Stimulated activated CD8-positive, alpha-beta memory T cell treated with anti-CD3 and anti-CD28 coated beads, Interleukin-7, amount 100 ng/mL, for 1 hour (primary cell): ENCODE measurements around the gene OPRL1.

ENCODE experiments used
- DNase-seq, 2 donors: peaks; one replicate each; pipeline ENCODE4 v3.0.0-alpha.2; 2020; ENCODE audit warnings: low read depth in 2 of 2

OPRL1 gene

DNA sequence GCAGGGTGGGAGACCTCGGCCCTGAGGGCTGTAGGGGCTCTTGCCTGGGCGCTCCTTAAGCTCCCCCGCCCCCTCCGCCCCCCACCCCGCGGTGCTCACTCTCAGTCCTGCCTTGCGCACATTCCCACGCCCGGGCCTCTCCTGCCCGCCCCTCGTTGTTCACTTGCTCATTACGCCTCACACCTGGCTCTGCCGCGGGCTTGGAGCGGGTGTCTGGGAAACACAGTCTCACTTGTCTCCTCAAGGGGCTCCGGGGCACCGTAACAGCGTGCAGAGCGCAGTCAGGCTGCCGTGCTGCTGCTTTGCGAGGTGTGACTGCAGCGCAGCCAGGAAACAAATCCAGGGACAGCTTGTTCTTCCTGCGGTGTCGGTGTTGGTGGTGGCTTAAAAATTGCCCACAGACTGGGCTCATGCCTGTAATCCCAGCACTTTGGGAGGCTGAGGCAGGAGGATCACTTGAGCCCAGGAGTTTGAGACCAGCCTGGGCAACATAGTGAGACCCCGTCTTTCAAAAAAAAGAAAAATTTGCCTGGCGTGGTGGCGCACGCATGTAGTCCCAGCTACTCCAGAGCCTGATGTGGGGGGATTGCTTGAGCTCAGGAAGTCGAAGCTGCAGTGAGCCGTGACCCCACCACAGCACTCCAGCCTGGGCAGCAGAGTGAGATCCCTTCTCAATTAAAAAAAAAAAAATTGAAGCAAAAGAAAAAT lies 22.9 kb downstream of the OPRL1 start:
- DNase-seq, result no peak

GRCh38 chr20:64103871-64104666 lies 24.2 kb downstream of the OPRL1 start:
- no peak for DNase-seq

DNA sequence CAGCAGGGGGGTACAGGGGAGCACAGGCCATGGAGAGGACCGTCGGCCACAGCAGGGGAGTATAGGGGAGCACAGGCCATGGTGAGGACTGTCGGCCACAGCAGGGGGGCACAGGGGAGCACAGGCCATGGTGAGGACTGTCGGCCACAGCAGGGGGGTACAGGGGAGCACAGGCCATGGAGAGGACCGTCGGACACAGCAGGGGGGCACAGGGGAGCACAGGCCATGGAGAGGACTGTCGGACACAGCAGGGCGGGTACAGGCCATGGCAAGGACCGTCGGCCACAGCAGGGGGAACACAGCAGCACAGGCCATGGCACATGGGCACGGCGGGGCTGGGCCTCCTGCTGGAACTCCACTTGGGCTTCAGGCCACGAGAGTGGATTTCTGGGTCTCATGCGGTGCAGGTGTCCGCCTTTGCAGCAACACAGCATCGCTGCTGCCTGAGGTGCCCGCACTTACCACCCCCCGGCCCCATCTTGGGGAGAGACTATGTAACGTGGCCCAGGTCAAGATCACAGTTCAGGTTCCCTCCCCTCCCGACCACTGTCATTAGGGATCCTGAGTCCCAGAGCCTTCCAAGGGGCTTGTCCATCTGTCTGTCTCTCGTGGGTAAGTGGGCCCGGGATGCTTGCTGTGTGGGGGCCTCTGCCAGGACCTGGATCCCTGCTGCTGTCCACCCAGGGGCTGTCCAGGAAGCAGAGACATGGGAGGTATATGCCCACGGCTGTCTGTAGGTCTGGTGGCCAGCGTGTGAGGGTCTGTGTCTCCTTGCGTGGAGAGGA lies 25.0 kb downstream of the OPRL1 start:
- DNase-seq, result no peak

- DNase-seq, result no peak
These were observed 26.1 kb downstream of the OPRL1 start for GRCh38 chr20:64105846-64106434.

GRCh38 chr20:64106435-64106961 lies 26.6 kb downstream of the OPRL1 start:
- DNase-seq, result no peak

DNA sequence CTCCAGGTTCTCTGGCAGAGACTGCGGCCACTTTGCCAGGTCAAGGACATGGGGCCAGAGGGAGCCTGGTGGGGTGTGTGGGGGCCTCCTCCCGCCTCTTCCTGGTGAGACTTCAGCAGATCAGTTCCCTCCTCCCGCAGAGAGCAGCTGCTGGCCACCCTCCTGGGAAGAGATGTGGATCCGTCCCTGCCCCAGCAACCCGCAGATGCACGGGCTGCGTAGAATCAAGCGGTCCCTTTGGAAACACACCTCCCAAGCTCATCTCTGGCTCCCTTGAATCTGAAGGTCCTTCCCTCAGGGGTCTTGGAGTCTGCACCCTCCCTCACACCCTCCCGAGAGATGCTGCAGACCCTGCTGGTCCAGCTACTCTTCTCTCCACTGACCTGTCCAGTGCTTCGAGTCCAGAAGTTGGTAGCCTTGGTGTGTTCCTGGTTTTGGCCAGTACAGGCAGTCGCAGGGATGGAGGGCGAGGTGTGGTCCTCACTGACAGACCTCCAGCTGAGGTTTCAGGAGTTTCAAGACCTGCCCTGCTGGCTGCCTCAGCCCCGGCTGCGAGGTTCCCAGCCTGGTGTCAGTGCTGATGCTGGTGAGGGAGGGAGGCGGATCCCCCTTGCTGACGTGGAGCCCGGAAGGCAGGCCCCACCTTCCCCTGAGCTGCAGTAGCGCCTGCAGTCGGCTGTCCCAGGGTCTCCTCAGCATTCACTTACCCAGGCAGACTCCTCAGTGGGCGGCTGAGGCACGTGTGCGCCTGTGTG lies 27.3 kb downstream of the OPRL1 start, which contains the start of gene NPBWR2:
TSS of gene NPBWR2 (minus strand) at position 585 of the 755 bp plus-strand sequence. CDS start 734 bp downstream, outside the sequence.
- DNase-seq, result no peak

- no peak for DNase-seq
These were observed 28.0 kb downstream of the OPRL1 start for GRCh38 chr20:64107736-64108457.

- DNase-seq, result no peak
These were observed 29.1 kb downstream of the OPRL1 start for GRCh38 chr20:64108731-64109681.

GRCh38 chr20:64109831-64110391 lies 30.0 kb downstream of the OPRL1 start:
- no peak for DNase-seq

DNA sequence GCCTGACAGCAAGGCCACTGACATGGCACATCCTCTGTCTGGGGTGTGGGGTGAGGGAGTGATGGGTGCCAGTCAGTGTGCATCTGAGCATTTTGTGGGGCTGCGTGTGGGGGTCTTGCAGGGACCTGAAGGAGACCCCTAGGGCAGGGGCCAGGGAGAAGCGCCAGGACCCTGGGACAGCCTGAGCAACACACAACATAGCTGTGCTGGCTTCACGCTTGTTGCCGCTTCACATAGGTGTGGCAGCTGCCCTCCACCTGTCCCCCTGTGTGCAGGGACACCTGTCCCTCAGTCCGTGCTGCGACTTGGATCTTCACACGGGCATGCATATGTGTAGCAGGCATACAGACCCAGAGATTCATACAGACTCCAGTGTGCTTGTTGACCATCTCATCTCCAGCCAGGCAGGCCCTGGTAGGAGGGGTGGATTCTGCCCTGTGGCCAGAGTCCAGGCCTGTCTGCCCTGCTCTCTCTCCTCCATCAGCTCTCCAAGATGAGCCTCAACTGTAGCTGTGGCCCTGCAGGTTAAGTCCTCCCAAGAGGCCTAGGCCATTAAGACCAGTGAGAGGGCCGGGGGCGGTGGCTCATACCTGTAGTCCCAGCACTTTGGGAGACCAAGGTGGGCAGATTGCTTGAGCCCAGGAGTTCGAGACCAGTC lies 30.7 kb downstream of the OPRL1 start:
- no peak for DNase-seq

- no peak for DNase-seq
These were observed 32.2 kb downstream of the OPRL1 start for GRCh38 chr20:64111841-64112641.

DNA sequence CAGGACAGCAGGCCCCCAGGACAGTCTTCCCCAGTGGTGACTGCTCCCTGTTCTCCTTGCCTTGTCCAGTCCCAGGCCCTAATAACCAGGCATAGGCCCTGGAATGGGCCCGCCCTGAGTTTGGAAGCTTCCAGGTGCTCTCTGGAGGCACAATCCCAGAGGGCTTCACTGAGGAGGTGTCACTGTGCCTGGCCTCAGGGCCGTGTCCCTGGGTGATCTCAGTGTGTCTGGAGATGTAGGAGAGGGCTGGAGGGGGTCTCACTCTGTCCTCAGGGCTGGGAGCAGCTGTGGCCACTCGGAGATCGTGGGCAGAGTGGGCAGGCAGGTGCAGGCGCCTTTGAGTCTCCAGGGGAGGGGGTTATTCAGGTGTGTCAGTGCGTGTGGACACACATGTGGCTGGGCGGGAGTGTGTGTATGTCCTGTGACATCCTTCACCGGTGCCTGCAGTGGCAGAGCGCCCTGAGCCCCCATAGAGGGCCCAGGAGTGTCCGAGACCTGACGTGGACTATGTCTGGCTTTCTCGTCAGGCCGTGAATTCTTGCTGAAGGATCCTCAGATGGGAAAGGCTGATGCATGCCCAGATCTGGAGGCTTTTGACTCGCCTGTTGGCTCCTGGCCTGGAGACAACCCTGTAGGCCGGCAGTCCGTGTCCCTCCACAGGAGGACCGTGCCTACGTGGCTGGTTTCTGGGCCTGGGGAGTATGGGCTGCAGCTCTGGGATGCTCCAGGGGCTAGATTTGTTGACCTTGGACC lies 33.0 kb downstream of the OPRL1 start:
- DNase-seq, result no peak

DNA sequence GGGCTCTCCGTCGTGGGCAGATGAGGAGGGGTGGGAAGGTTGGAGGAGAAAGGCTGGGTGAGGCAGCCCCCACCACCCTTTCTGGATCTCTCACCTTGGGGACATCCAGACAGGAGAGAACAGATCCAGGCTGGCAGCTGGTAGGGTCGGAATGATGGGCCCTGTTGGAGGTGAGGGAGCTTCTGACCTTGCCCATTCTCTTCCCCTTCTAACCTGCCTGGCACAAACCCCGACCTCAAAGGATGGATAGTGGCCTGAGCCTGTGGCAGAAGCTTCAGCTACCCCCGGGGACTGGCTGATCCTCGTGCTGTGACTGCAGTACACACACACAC lies 33.5 kb downstream of the OPRL1 start:
- no peak for DNase-seq

DNA sequence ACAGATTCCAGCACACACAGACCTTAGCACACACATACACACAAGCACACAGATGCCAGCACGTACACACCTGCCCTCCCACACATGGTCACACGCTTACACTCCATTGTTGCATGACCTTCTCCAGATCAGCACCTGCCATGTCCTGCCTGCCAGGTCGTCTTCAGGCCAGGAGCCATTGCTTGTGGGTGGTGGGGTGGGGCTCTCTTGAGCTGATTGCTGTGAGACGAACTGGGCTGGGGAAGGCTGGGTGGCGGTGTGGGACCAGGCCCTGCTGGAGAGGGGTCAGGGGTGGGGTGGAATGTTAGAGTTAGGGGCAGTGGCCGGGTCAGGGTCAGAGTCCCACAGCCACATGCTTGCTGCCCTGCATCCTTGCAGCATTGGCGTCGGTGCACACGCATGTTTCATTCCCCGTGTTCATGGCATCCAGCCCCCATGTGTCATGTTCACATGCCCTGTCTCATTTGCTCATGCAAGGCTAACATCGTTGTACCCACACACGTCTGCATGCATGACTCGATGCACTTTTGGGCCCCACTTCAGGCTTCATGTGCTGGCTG lies 34.0 kb downstream of the OPRL1 start:
- no peak for DNase-seq

- no peak for DNase-seq
These were observed 34.6 kb downstream of the OPRL1 start for GRCh38 chr20:64114356-64114971.
